WTC11 (cell line): Measurements from ENCODE around the gene FOXK1.

Source experiments
- HMGA2 ChIP-seq: fragments of 250-450 bp; sonication (Bioruptor Pico); IDR thresholded peaks from 2 replicates; pipeline ENCODE4 v1.4.0; 2021; ENCODE audit warnings: mild to moderate bottlenecking, moderate library complexity
- MXD4 ChIP-seq: fragments of 250-450 bp; sonication (Bioruptor Pico); IDR thresholded peaks from 2 replicates; pipeline ENCODE4 v1.8.0; 2021; ENCODE audit warnings: mild to moderate bottlenecking, moderate library complexity, borderline replicate concordance
- TEAD4 ChIP-seq: sonication (generic); formaldehyde crosslinking; IDR thresholded peaks from 2 replicates; pipeline ENCODE4 v1.8.0; 2022; ENCODE audit warnings: mild to moderate bottlenecking, missing genetic modification reagents
- TF ChIP-seq, protein P1 (sequence below): fragments of 200-600 bp; IDR thresholded peaks from 2 replicates; pipeline ENCODE4 v1.8.0; 2022; ENCODE audit warnings: antibody characterized with exemption
- TF ChIP-seq, protein P2 (sequence below): sonication (generic); formaldehyde crosslinking; IDR thresholded peaks from 2 replicates; pipeline ENCODE4 v1.8.0; 2023; ENCODE audit warnings: missing genetic modification reagents
- TF ChIP-seq, protein P3 (sequence below): fragments of 250-450 bp; sonication (Bioruptor Pico); IDR thresholded peaks from 2 replicates; pipeline ENCODE4 v2.1.2; 2022; ENCODE audit warnings: mild to moderate bottlenecking, moderate library complexity
- TF ChIP-seq, protein P4 (sequence below): sonication (generic); formaldehyde crosslinking; conservative IDR thresholded peaks from 2 replicates; pipeline ENCODE4 v1.8.1; 2022; ENCODE audit warnings: mild to moderate bottlenecking, missing genetic modification reagents
- TF ChIP-seq, protein P5 (sequence below): sonication (generic); formaldehyde crosslinking; IDR thresholded peaks from 2 replicates; pipeline ENCODE4 v1.8.0; 2022; ENCODE audit warnings: mild to moderate bottlenecking, missing genetic modification reagents

DNA sequence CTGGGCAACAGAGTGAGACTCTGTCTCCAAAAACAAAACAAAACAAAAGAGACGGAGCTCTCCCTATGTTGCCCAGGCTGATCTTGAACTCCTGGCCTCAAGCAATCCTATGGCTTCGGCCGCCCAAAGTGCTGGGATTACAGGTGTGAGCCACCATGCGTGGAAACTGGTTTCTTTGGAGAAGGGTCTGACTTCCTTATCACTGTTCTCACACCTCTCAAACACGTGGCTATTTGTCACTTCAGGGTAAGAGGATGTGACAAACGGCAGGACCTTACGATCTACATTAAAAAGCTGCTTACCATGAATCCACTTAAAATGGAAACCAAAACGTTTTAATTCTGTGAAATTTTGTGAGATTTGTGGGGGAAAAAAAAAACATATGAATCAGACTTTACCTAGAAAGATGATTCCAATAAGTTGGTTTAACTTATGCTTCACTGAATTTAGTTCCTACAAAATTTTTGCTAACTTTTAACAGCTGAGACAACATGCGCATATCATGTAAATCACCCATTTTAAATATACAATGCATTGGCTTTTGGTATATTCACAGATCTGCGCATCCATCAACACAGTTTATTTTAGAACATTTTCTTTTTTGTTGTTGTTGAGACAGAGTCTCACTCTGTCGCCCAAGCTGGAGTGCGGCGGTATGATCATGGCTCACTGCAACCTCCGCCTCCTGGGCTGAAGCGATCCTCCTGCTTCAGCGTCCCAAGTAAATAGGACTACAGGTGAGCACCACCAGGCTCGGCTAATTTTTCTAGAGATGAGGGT is 18.7 kb upstream of the FOXK1 start:
- TF ChIP-seq, protein P1, sequence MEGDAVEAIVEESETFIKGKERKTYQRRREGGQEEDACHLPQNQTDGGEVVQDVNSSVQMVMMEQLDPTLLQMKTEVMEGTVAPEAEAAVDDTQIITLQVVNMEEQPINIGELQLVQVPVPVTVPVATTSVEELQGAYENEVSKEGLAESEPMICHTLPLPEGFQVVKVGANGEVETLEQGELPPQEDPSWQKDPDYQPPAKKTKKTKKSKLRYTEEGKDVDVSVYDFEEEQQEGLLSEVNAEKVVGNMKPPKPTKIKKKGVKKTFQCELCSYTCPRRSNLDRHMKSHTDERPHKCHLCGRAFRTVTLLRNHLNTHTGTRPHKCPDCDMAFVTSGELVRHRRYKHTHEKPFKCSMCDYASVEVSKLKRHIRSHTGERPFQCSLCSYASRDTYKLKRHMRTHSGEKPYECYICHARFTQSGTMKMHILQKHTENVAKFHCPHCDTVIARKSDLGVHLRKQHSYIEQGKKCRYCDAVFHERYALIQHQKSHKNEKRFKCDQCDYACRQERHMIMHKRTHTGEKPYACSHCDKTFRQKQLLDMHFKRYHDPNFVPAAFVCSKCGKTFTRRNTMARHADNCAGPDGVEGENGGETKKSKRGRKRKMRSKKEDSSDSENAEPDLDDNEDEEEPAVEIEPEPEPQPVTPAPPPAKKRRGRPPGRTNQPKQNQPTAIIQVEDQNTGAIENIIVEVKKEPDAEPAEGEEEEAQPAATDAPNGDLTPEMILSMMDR: no peak
- TF ChIP-seq, protein P2, sequence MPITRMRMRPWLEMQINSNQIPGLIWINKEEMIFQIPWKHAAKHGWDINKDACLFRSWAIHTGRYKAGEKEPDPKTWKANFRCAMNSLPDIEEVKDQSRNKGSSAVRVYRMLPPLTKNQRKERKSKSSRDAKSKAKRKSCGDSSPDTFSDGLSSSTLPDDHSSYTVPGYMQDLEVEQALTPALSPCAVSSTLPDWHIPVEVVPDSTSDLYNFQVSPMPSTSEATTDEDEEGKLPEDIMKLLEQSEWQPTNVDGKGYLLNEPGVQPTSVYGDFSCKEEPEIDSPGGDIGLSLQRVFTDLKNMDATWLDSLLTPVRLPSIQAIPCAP (CRISPR knock-in tag): no peak
- TF ChIP-seq, protein P3, sequence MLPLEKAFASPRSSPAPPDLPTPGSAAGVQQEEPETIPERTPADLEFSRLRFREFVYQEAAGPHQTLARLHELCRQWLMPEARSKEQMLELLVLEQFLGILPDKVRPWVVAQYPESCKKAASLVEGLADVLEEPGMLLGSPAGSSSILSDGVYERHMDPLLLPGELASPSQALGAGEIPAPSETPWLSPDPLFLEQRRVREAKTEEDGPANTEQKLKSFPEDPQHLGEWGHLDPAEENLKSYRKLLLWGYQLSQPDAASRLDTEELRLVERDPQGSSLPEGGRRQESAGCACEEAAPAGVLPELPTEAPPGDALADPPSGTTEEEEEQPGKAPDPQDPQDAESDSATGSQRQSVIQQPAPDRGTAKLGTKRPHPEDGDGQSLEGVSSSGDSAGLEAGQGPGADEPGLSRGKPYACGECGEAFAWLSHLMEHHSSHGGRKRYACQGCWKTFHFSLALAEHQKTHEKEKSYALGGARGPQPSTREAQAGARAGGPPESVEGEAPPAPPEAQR: no peak
- TF ChIP-seq TEAD4 (CRISPR knock-in tag) (no peak), HMGA2 (no peak), MXD4 (no peak)
- TF ChIP-seq, protein P4, sequence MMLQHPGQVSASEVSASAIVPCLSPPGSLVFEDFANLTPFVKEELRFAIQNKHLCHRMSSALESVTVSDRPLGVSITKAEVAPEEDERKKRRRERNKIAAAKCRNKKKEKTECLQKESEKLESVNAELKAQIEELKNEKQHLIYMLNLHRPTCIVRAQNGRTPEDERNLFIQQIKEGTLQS (CRISPR knock-in tag): no peak
- TF ChIP-seq, protein P5, sequence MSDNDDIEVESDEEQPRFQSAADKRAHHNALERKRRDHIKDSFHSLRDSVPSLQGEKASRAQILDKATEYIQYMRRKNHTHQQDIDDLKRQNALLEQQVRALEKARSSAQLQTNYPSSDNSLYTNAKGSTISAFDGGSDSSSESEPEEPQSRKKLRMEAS (CRISPR knock-in tag): no peak
